ENCODE results near the gene CD93.

CD93 gene

GRCh38 chr20:23083553-23084220, 2.4 kb downstream of the CD93 start:
- no peak for DNase-seq

DNA sequence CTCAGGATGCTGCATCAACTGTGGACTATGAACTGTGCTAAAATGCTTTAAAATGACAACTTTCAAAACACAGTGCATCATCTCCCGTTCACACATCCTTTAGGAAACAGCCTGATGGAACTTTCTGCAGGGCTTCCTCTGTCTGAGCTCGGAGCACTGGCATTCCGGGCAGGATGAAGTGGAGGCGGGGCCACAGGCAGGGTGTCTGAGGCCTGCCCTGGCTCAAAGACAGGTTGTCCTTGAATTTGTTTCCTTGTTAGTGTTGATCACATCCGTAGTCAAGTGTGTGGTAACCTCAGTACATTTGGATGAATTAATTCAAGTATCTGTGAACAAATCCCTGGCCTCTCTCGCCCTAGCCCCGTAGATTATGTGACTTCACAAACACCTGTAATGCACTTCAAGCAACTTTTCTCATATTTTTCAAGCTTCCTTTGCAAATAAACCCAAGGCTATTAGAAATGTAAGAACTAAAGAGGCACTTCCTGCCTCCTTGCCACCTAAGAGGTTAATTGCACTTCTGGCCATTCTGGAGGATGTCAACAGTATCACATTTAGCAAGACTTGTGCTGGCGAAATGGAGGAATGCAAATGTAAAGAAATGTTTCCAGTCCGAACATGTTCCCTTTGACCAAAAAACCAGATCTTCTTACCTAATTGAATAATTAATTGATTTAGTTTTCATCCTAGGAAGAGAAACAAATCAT, 3.1 kb downstream of the CD93 start:
- DNase-seq, result no peak

DNA sequence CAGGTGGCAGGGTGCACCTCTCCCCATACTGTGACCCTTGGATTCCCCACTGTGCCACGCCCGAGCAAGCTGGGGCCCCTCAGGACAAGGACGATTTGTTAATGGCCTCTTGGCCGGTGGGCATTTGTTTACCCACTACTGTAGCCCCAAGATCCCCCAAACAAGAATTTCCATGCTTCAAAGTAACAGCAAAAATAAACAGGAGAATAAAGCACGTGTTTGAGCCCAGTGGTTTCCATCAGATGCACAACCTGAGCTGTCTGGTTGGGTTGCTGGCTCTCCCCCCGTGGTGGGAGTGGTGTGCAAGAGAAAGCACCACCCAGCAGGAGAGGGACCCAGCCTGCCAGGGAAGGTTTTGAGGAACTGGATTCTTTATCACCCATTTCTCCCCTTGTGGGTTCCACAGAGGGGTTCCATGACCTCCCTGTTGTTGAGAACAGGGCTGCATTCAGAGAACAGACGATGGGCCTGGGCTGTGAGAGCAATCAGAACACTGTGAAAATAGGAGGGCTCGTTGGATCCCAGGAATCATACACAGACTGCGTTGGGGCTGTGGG, 4.8 kb downstream of the CD93 start:
- no peak for DNase-seq

DNA sequence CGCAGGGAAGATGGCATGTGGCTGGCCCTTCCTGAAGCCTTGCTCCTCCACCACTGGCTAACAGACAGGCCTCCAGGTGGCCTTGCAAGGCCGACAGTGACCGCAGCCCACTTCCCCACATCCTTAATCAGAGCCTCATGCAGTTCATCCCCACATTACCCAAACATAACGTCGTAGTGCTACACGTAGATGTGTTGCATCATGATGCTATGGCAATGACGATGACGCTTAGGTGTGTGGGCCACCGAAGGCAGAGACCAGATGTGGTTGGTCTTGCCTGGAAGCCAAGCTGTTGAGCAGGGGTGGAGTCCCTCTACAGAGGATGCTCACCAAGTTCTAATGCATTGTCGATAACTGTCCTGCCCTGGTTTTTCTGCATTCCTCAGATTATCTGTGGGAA, 5.6 kb downstream of the CD93 start:
- DNase-seq, result no peak

DNA sequence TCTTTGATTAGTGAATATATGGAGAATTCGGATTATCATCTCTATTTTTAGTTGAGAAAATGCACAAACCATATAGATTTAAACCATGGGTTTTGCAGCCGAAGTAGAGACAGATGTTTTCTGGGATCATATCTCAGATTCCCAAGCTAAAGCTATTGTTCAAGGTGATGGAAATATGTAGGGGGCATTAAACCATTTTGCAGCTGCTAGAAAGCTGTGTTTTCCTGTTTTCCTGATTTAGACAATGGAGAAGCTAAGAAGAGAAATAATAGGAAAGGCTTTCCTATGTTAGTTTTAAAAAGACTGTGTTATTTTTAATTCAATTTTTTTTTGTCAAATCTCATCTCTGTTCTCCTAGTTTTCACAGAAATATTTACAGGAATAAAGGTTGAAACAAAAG, 6.2 kb downstream of the CD93 start:
- DNase-seq, result no peak

GRCh38 chr20:23079016-23079351, 7.1 kb downstream of the CD93 start:
- no peak for DNase-seq

DNA sequence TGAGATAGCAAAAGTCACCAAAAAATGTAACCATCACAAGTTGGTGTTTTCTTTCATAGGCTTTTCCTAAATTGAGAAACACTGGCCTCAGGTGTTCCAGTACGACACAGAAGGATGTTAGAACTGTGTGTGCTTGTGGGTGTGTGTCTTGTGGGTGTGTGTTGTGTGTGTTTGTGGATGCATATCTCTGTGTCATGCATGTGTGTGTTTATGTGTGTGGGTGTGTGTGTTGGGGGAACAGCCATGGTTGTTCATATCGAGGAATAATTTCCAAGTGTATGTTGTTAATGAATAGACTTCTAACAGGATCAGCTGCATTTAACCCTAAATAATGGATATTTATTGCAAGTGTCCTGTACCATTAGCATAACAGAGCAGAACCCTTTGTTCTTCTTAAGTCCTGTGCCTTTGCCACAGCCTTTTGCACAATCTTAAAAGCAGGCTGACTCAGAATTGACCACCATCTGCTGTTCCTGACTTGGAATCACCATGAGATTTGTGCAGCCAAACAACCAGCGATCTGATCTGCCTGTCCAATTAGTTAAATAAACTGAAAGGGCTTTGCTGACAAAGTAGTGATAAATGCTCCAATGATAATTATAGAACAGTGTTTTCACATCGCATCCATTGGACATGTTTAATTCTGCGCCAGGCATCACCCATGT, 7.6 kb downstream of the CD93 start:
- no peak for DNase-seq

GRCh38 chr20:23077277-23077676, 8.8 kb downstream of the CD93 start:
- no peak for DNase-seq

GRCh38 chr20:23074052-23074451, 12.1 kb downstream of the CD93 start:
- no peak for DNase-seq

- DNase-seq, result no peak
Observed at GRCh38 chr20:23072892-23073586, 13.1 kb downstream of the CD93 start.

GRCh38 chr20:23071996-23072395, 14.1 kb downstream of the CD93 start:
- no peak for DNase-seq

DNA sequence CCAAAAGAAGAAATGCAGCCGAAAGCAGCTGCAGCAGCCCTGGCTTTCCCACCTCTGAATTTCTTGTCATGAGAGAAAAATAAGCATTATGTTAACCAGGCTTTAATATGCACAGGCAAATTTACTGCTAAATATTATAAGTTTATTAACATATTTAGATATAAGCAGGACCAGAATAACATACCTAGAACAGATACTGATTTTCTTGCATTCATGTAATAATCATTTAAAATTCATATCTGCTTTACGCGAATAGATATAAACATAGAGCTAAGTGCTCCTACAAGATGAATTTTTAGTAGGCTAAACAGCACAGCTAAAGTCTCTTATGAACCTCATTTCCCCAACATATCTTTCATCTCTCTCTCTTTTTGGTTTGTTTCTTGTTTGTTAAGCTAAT, 14.7 kb downstream of the CD93 start:
- DNase-seq, result no peak

GRCh38 chr20:23069108-23069507, 17.0 kb downstream of the CD93 start:
- DNase-seq, result no peak

GRCh38 chr20:23068283-23068682, 17.8 kb downstream of the CD93 start:
- DNase-seq, result no peak

DNA sequence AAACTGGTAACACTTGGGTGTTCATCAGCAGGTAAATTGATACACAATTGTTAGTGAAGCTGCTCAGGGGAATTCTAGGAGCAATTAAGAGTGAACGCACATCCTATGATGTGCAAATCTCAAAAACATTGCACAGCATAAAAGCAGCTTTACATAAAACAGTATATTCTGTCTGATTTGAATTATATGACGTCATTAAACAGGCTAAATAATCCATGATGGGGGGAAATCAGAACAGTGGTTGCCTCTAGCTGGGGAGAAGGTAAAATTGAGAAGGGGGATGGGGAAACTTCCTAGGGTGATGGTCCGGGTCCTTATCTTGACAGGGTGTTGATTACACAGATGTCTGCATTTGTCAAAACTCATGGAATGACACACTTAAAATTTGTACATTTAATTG, 19.4 kb downstream of the CD93 start:
- DNase-seq, result no peak

DNA sequence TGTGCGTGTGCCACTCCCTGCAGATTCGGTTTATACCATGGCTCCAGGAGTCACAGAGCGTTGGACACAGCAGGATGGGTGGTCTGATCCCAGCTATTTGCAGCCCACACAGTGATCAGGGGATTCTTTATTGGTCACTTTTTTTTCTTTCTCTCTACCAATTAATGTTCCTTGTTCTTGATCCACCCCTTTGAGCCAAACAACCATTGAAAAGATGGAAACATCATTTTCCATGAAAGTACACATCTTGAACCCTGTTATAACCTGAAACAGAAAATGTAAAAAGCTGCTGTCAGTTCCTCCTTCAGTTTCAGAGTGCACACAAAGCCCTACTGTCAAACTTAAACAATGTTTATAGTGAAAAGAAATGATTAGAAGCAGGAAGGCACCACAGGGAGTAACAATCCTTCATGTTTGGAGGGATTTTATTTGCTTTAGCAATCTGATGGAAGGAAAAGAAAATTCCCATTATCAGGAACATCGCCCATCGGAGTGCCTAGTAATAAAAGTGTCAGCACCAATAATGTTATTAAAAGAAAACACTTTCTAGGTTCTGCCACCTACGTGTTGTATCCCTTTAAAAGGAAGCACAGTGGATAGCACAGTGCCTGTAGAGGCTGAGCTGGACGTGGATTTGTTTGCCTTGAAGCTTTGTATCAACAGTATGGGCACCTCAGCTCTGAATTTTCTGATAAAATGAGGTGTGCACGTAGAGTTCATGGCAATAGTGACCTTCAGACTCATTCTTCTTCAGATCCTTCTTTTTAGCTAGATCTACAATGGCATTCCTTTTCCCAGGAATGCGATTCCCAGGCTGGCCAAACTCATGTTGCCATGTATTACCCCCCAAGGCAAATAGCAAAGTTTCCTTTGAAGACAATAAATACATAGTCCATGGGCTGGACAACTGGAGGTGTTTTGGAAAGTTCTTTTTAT, 20.6 kb downstream of the CD93 start:
- DNase-seq, result no peak

DNA sequence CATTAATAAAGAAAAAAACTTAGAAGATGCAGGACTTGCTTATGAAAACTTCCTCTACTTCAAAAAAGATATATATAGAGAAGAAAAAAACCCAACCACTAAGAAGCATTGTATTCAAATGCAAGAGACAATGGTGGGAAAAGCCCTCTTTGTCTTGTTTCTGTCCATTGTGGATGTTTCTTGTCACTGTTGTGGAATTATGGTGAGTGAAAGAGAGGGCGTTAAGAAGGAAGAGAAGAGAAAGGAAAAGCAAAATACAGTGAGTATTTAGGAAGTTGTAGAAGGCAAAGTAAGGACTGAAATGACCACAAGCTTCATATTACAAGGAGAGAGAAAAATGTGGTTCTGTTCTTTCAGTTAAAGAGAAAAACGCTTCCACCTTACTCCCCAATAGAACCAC, 22.5 kb downstream of the CD93 start:
- no peak for DNase-seq

- DNase-seq, result no peak
Observed at GRCh38 chr20:23063168-23063567, 23.0 kb downstream of the CD93 start.

- no peak for DNase-seq
Observed at GRCh38 chr20:23062632-23063031, 23.5 kb downstream of the CD93 start.

DNA sequence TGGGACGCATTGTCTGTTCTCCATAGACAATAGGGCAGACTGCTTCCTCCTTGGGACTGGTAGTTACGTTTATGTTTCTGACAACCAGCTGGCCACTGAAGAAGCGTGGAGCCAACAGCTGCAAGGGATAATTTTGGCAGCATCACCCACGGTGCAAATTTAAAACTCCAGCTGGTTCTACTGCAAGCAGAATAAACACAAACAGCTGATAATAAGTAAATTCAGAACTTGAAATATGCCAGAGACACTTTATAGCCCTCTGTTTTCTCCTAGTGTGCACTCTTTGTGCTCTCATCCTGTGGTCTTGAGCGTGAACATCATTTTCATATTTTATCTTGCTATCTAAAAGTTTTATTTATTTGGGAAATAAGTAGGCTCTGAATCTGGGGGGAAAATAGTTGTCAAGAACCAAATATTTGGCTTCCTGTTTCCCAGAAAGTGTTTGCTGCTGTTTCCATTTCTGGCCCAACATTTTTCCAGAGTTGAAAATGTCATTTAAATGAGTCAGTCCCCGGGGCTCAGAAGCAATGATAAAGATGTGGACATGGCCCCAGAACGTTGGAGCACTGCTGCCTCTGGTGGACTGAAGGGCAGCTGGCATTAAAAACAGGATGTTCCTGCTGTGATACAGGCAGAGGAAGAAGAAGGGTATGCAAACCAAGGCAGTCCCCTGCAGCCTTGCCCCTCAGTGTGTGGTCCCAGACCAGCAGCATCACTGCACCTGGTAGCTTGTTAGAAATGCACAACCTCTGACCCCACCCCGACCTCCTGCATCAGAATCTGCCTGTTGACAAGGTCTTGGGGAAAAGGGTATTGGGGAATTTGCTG, 24.2 kb downstream of the CD93 start:
- DNase-seq, result no peak

GRCh38 chr20:23061262-23061661, 24.9 kb downstream of the CD93 start:
- DNase-seq, result no peak

Data from CD4-positive, alpha-beta T cell treated with Interleukin-17A for 1 hour (primary cell).